Astrocyte (in vitro differentiated cells and primary cell): Measurements from ENCODE around the gene CYYR1. TPM values are rescaled to one million over a fixed set of nuclear protein-coding genes. Genes with fewer than 3 reads are reported as not detected.
"Not testable (repeated sequence)": the region's sequence is repeated elsewhere in the genome, so short reads cannot be mapped to it uniquely, and the experiment has no call there.

ENCODE experiments used
- DNase-seq: peaks from one replicate; pipeline ENCODE4 v3.0.0-alpha.2; 2010; ENCODE audit warnings: low read depth
- FAIRE-seq: peaks from 2 replicates; lab custom pipeline; 2011; peaks lifted over from hg19 to GRCh38; lab: Jason Lieb, UNC
- H2AFZ ChIP-seq: 2 replicates; pipeline ENCODE4 v1.6.0; 2012; ENCODE audit warnings: low read depth, low read length, inconsistent platforms
- H3K27ac ChIP-seq: 2 replicates; pipeline ENCODE4 v1.5.1; 2011; ENCODE audit warnings: low read depth, low read length, inconsistent platforms
- H3K27me3 ChIP-seq: 2 replicates; pipeline ENCODE4 v1.6.0; 2011; ENCODE audit warnings: low read length, inconsistent platforms; ENCODE audit not compliant: insufficient read depth
- H3K36me3 ChIP-seq: 2 replicates; pipeline ENCODE4 v1.5.1; 2011; ENCODE audit warnings: low read length, inconsistent platforms; ENCODE audit not compliant: insufficient read depth
- H3K4me1 ChIP-seq: 2 replicates; pipeline ENCODE4 v1.5.1; 2011; ENCODE audit warnings: low read length, inconsistent platforms; ENCODE audit not compliant: insufficient read depth
- H3K4me2 ChIP-seq: 2 replicates; pipeline ENCODE4 v1.6.0; 2012; ENCODE audit warnings: low read length, inconsistent platforms
- H3K4me3 ChIP-seq: 2 replicates; pipeline ENCODE4 v1.5.1; 2011; ENCODE audit warnings: low read depth, mild to moderate bottlenecking, low read length, inconsistent platforms; ENCODE audit not compliant: insufficient read depth
- H3K79me2 ChIP-seq: 2 replicates; pipeline ENCODE4 v1.6.0; 2012; ENCODE audit warnings: mild to moderate bottlenecking, low read length, inconsistent platforms; ENCODE audit not compliant: insufficient read depth
- H3K9ac ChIP-seq: 2 replicates; pipeline ENCODE4 v1.6.0; 2012; ENCODE audit warnings: mild to moderate bottlenecking, low read length, inconsistent platforms
- H3K9me3 ChIP-seq: 2 replicates; pipeline ENCODE4 v1.5.1; 2012; ENCODE audit warnings: low read depth, mild to moderate bottlenecking, low read length, inconsistent platforms; ENCODE audit not compliant: insufficient read depth
- H4K20me1 ChIP-seq: 2 replicates; pipeline ENCODE4 v1.6.0; 2012; ENCODE audit warnings: low read length, inconsistent platforms; ENCODE audit not compliant: insufficient read depth
- H3K27ac Mint-ChIP-seq: one replicate; pipeline ENCODE4 v1.8.0; 2021; ENCODE audit warnings: mild to moderate bottlenecking, mixed read lengths; ENCODE audit not compliant: unreplicated experiment
- H3K27me3 Mint-ChIP-seq: one replicate; pipeline ENCODE4 v1.8.0; 2021; ENCODE audit warnings: low read depth, mixed read lengths; ENCODE audit not compliant: unreplicated experiment
- H3K36me3 Mint-ChIP-seq: one replicate; pipeline ENCODE4 v1.8.0; 2021; ENCODE audit warnings: low read depth, mixed read lengths; ENCODE audit not compliant: unreplicated experiment
- H3K4me1 Mint-ChIP-seq: one replicate; pipeline ENCODE4 v1.8.0; 2021; ENCODE audit warnings: low read depth, mixed read lengths; ENCODE audit not compliant: unreplicated experiment
- H3K4me3 Mint-ChIP-seq: one replicate; pipeline ENCODE4 v1.8.0; 2021; ENCODE audit warnings: mild to moderate bottlenecking, moderate library complexity, mixed read lengths; ENCODE audit not compliant: unreplicated experiment
- H3K9me3 Mint-ChIP-seq: one replicate; pipeline ENCODE4 v1.8.0; 2021; ENCODE audit warnings: mild to moderate bottlenecking, mixed read lengths; ENCODE audit not compliant: unreplicated experiment
- EZH2 ChIP-seq: IDR thresholded peaks from 2 replicates; pipeline ENCODE4 v1.6.1; 2012; ENCODE audit warnings: mild to moderate bottlenecking, low read length, inconsistent platforms; ENCODE audit not compliant: insufficient read depth
- total RNA-seq: library from RNA; stranded (reverse); gene quantifications from 2 replicates; pipeline ENCODE4 v1.2.1, GENCODE V29; 2021
- TF ChIP-seq, protein P1 (sequence below): IDR thresholded peaks from 2 replicates; pipeline ENCODE4 v1.5.1; 2011; ENCODE audit warnings: low read depth, mild to moderate bottlenecking, inconsistent platforms, low read length, moderate library complexity; ENCODE audit not compliant: insufficient read depth

Gene CYYR1
- total RNA-seq, 1 donor from 2014 or later = 4.7 TPM

DNA sequence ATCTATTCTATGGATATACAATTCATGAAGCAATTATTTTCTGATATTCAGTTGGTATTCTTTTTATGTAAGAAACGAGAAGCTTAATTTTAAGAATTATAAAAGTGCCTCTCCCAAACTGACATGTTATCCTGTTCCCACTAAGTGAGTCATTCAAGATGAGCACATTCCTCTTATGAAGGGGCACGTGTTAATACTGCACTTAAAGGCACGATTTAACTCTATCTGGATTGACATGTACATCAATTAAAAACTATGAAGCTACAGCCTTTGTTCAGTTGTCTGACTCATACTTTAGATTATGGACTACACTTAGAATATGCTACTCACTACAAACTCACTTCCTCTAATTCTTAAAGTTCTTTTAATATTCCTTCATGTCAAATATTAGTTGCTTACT is 111.6 kb downstream of the CYYR1 start:
- no peak overlapping the region for H3K4me3 Mint-ChIP-seq

GRCh38 chr21:26460621-26461020 is 112.5 kb downstream of the CYYR1 start:
- H2AFZ ChIP-seq = no peak overlapping the region
- DNase-seq = no peak

More for the DNA sequence above, 111.6 kb downstream of the CYYR1 start:
- Mint-ChIP-seq H3K36me3 (no peaks in the 10 kb centered on the region), H3K9me3 (peaks cover 3% of the 10 kb centered on the region), H3K27me3 (no peaks in the 10 kb centered on the region), H3K4me1 (no peaks in the 10 kb centered on the region), H3K27ac (no peak overlapping the region)
- H3K9ac ChIP-seq = no peak overlapping the region
- H3K4me1 ChIP-seq = no peaks in the 10 kb centered on the region
- no peaks in the 10 kb centered on the region for H4K20me1 ChIP-seq
- no peaks in the 10 kb centered on the region for H3K9me3 ChIP-seq
- H3K79me2 ChIP-seq = no peaks in the 10 kb centered on the region
- FAIRE-seq (peak; percentile 20), DNase-seq (no peak)
- no peak overlapping the region for H3K4me3 ChIP-seq
- H3K4me2 ChIP-seq = no peak overlapping the region
- no peak overlapping the region for H2AFZ ChIP-seq
- no peaks in the 10 kb centered on the region for H3K36me3 ChIP-seq
- no peak overlapping the region for H3K27ac ChIP-seq
- TF ChIP-seq EZH2 = no peak
- TF ChIP-seq, protein P1, sequence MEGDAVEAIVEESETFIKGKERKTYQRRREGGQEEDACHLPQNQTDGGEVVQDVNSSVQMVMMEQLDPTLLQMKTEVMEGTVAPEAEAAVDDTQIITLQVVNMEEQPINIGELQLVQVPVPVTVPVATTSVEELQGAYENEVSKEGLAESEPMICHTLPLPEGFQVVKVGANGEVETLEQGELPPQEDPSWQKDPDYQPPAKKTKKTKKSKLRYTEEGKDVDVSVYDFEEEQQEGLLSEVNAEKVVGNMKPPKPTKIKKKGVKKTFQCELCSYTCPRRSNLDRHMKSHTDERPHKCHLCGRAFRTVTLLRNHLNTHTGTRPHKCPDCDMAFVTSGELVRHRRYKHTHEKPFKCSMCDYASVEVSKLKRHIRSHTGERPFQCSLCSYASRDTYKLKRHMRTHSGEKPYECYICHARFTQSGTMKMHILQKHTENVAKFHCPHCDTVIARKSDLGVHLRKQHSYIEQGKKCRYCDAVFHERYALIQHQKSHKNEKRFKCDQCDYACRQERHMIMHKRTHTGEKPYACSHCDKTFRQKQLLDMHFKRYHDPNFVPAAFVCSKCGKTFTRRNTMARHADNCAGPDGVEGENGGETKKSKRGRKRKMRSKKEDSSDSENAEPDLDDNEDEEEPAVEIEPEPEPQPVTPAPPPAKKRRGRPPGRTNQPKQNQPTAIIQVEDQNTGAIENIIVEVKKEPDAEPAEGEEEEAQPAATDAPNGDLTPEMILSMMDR = no peak
- no peaks in the 10 kb centered on the region for H3K27me3 ChIP-seq

GRCh38 chr21:26458854-26459253 is 114.2 kb downstream of the CYYR1 start:
- H3K4me3 ChIP-seq, H3K36me3 Mint-ChIP-seq, FAIRE-seq: not testable (repeated sequence)

More at GRCh38 chr21:26460621-26461020, 112.5 kb downstream of the CYYR1 start:
- Mint-ChIP-seq H3K27ac (no peak overlapping the region), H3K27me3 (no peaks in the 10 kb centered on the region), H3K4me3 (no peak overlapping the region), H3K9me3 (peaks cover 3% of the 10 kb centered on the region), H3K4me1 (no peaks in the 10 kb centered on the region), H3K36me3 (no peaks in the 10 kb centered on the region)
- FAIRE-seq = no peak
- Histone ChIP-seq H3K27me3 (no peaks in the 10 kb centered on the region), H3K36me3 (no peaks in the 10 kb centered on the region), H3K4me1 (no peaks in the 10 kb centered on the region), H3K79me2 (no peaks in the 10 kb centered on the region), H3K4me2 (no peak overlapping the region), H3K9ac (no peak overlapping the region), H3K9me3 (no peaks in the 10 kb centered on the region), H3K4me3 (no peak overlapping the region), H3K27ac (no peak overlapping the region), H4K20me1 (no peaks in the 10 kb centered on the region)
- TF ChIP-seq, protein P1 = no peak
- TF ChIP-seq EZH2 = no peak

More at GRCh38 chr21:26458854-26459253, 114.2 kb downstream of the CYYR1 start:
- H3K27me3 ChIP-seq, H3K9me3 Mint-ChIP-seq, H2AFZ ChIP-seq, H3K36me3 ChIP-seq, H3K27ac Mint-ChIP-seq, H3K9ac ChIP-seq, H3K79me2 ChIP-seq, H3K4me2 ChIP-seq, H3K4me1 Mint-ChIP-seq, H3K27ac ChIP-seq, H3K4me3 Mint-ChIP-seq, H3K9me3 ChIP-seq, DNase-seq, H4K20me1 ChIP-seq, H3K4me1 ChIP-seq, H3K27me3 Mint-ChIP-seq: not testable (repeated sequence)
